Measurements from ENCODE around the gene FCHSD2.

DNA sequence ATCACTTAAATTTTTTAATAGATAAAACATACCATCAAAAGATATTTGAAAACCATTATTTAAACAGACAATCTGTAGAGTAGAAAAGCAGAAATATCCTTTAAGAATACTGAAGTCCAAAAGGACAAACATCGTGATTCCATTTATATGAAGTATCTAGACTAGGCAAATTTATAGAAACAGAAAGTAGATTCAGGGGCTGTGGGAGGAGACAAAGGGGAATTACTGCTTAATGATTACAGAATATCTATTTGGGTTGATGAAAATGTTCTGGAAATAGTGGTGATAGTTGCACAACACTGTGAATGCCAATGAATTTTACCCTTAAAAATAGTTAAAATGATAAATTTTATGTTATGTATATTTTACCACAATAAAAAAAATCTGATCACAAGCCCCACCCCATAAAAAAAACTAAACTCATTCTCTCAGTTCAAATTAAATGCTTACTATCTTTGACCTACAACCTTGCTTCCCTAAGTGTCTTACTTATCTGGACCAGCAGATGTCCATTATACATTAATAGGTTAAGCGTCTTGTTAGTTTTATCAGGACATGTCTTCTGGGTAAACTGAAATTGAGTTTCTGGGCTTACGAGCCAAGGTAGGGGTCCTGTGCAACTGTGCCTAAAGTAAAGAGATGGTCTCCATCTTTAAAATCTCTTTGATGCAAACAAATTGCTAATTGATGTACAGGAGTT, 86.3 kb downstream of the FCHSD2 start:
- TF ChIP-seq, protein P1, sequence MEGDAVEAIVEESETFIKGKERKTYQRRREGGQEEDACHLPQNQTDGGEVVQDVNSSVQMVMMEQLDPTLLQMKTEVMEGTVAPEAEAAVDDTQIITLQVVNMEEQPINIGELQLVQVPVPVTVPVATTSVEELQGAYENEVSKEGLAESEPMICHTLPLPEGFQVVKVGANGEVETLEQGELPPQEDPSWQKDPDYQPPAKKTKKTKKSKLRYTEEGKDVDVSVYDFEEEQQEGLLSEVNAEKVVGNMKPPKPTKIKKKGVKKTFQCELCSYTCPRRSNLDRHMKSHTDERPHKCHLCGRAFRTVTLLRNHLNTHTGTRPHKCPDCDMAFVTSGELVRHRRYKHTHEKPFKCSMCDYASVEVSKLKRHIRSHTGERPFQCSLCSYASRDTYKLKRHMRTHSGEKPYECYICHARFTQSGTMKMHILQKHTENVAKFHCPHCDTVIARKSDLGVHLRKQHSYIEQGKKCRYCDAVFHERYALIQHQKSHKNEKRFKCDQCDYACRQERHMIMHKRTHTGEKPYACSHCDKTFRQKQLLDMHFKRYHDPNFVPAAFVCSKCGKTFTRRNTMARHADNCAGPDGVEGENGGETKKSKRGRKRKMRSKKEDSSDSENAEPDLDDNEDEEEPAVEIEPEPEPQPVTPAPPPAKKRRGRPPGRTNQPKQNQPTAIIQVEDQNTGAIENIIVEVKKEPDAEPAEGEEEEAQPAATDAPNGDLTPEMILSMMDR (IDR thresholded peaks at IDR 0.05), result no peak
- TF ChIP-seq POLR2AphosphoS2 (conservative IDR thresholded peaks at IDR 0.05; ENCODE audit: low read length) (no peak), CBX2 (IDR thresholded peaks at IDR 0.05; ENCODE audit: borderline replicate concordance, low read depth) (no peak), POLR2A (IDR thresholded peaks at IDR 0.05; ENCODE audit: low read length) (no peak)
- TF ChIP-seq, protein P2, sequence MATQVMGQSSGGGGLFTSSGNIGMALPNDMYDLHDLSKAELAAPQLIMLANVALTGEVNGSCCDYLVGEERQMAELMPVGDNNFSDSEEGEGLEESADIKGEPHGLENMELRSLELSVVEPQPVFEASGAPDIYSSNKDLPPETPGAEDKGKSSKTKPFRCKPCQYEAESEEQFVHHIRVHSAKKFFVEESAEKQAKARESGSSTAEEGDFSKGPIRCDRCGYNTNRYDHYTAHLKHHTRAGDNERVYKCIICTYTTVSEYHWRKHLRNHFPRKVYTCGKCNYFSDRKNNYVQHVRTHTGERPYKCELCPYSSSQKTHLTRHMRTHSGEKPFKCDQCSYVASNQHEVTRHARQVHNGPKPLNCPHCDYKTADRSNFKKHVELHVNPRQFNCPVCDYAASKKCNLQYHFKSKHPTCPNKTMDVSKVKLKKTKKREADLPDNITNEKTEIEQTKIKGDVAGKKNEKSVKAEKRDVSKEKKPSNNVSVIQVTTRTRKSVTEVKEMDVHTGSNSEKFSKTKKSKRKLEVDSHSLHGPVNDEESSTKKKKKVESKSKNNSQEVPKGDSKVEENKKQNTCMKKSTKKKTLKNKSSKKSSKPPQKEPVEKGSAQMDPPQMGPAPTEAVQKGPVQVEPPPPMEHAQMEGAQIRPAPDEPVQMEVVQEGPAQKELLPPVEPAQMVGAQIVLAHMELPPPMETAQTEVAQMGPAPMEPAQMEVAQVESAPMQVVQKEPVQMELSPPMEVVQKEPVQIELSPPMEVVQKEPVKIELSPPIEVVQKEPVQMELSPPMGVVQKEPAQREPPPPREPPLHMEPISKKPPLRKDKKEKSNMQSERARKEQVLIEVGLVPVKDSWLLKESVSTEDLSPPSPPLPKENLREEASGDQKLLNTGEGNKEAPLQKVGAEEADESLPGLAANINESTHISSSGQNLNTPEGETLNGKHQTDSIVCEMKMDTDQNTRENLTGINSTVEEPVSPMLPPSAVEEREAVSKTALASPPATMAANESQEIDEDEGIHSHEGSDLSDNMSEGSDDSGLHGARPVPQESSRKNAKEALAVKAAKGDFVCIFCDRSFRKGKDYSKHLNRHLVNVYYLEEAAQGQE (IDR thresholded peaks at IDR 0.05), result no peak
